Neural progenitor cell (in vitro differentiated cells): ENCODE data around the gene AIM2. TPM values are rescaled to one million over a fixed set of nuclear protein-coding genes. Genes with fewer than 3 reads are reported as not detected.

ENCODE experiments used
- DNase-seq: peaks from one replicate; pipeline ENCODE4 v3.0.0-alpha.2; 2016; ENCODE audit warnings: low spot score
- H2AFZ ChIP-seq: fragments of 200-600 bp; sonication (generic); replicated peaks from 2 replicates; pipeline ENCODE4 v1.6.1; 2016; ENCODE audit warnings: antibody characterized with exemption
- H3F3A ChIP-seq: fragments of 200-600 bp; sonication (generic); 2 replicates; pipeline ENCODE4 v1.6.1; 2016; ENCODE audit warnings: antibody characterized with exemption, low read depth
- H3K27ac ChIP-seq: fragments of 200-600 bp; sonication (generic); 2 replicates; pipeline ENCODE4 v1.5.1; 2016; ENCODE audit warnings: mild to moderate bottlenecking
- H3K27me3 ChIP-seq: fragments of 200-600 bp; sonication (generic); 2 replicates; pipeline ENCODE4 v1.6.1; 2016; ENCODE audit warnings: mild to moderate bottlenecking, moderate library complexity
- H3K36me3 ChIP-seq: fragments of 200-600 bp; sonication (generic); 2 replicates; pipeline ENCODE4 v1.5.1; 2016
- H3K4me1 ChIP-seq: fragments of 200-600 bp; sonication (generic); 2 replicates; pipeline ENCODE4 v1.6.1; 2016; ENCODE audit warnings: mixed run types
- H3K4me2 ChIP-seq: fragments of 200-600 bp; sonication (generic); 2 replicates; pipeline ENCODE4 v1.6.1; 2016
- H3K4me3 ChIP-seq: fragments of 200-600 bp; sonication (generic); 2 replicates; pipeline ENCODE4 v1.5.1; 2016
- H3K79me2 ChIP-seq: fragments of 200-600 bp; sonication (generic); 2 replicates; pipeline ENCODE4 v1.6.1; 2016; ENCODE audit warnings: low read depth
- H3K9ac ChIP-seq: fragments of 200-600 bp; sonication (generic); 2 replicates; pipeline ENCODE4 v1.6.1; 2016
- H3K9me3 ChIP-seq: fragments of 200-600 bp; sonication (generic); 2 replicates; pipeline ENCODE4 v1.5.1; 2016; ENCODE audit warnings: low read depth
- H4K20me1 ChIP-seq: fragments of 200-600 bp; sonication (generic); 2 replicates; pipeline ENCODE4 v1.6.1; 2016; ENCODE audit warnings: low read depth
- H3K27ac Mint-ChIP-seq: 3 replicates; pipeline ENCODE4 v1.8.0; 2021; ENCODE audit warnings: mixed read lengths
- H3K27me3 Mint-ChIP-seq: 2 replicates; pipeline ENCODE4 v1.8.0; 2022; ENCODE audit warnings: low read depth, mild to moderate bottlenecking, inconsistent platforms, moderate library complexity, mixed read lengths; ENCODE audit not compliant: insufficient read depth
- H3K36me3 Mint-ChIP-seq: 3 replicates; pipeline ENCODE4 v1.8.0; 2021; ENCODE audit warnings: mixed read lengths
- H3K4me1 Mint-ChIP-seq: 3 replicates; pipeline ENCODE4 v1.8.0; 2021; ENCODE audit warnings: mixed read lengths
- H3K4me3 Mint-ChIP-seq: 3 replicates; pipeline ENCODE4 v1.8.0; 2021; ENCODE audit warnings: mild to moderate bottlenecking, moderate library complexity, mixed read lengths
- H3K9me3 Mint-ChIP-seq: 3 replicates; pipeline ENCODE4 v1.8.0; 2020; ENCODE audit warnings: mixed read lengths
- EZH2 ChIP-seq: fragments of 200-600 bp; sonication (generic); IDR thresholded peaks from 2 replicates; pipeline ENCODE4 v1.6.1; 2017; ENCODE audit warnings: antibody characterized with exemption, mild to moderate bottlenecking, moderate library complexity
- EZH2phosphoT487 ChIP-seq: fragments of 200-600 bp; sonication (generic); IDR thresholded peaks from 2 replicates; pipeline ENCODE4 v1.6.1; 2017; ENCODE audit warnings: antibody characterized with exemption
- total RNA-seq: library from RNA; depleted of rRNA; stranded (reverse); fragments of >200 nt; gene quantifications from 2 replicates; pipeline ENCODE4 v1.2.3, GENCODE V29; 2015; ENCODE audit warnings: low replicate concordance
- TF ChIP-seq, protein P1 (sequence below): fragments of 200-600 bp; sonication (generic); IDR thresholded peaks from 2 replicates; pipeline ENCODE4 v1.5.1; 2017; ENCODE audit warnings: antibody characterized with exemption, mild to moderate bottlenecking

Gene AIM2
- total RNA-seq, 1 donor from 2014 or later: 2.9 TPM

DNA sequence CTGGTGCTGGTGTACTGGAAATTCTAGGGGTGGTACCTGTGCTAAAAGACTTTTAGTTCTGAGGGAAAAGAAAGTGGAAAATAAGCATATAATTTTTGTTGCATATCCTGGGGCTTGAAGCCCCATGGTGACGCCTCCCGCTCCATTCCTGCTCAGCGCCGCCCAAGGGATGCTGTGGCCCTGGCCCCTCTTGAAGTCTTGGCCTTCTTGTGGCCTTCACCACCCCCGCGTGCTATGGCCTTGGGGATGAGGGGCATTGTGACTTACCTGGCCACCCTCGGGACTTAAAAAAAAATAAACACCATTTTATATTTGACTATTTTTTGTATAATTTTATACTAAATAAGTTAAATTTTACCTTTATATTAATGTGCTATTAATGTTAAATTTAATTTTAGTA, 51.5 kb downstream of the AIM2 start:
- H3K9ac ChIP-seq: no peak overlapping the region
- no peaks in the 10 kb centered on the region for H3F3A ChIP-seq
- H3K9me3 Mint-ChIP-seq: peaks cover 7% of the 10 kb centered on the region
- no peaks in the 10 kb centered on the region for H4K20me1 ChIP-seq
- TF ChIP-seq EZH2phosphoT487 (no peak), EZH2 (no peak)
- TF ChIP-seq, protein P1, sequence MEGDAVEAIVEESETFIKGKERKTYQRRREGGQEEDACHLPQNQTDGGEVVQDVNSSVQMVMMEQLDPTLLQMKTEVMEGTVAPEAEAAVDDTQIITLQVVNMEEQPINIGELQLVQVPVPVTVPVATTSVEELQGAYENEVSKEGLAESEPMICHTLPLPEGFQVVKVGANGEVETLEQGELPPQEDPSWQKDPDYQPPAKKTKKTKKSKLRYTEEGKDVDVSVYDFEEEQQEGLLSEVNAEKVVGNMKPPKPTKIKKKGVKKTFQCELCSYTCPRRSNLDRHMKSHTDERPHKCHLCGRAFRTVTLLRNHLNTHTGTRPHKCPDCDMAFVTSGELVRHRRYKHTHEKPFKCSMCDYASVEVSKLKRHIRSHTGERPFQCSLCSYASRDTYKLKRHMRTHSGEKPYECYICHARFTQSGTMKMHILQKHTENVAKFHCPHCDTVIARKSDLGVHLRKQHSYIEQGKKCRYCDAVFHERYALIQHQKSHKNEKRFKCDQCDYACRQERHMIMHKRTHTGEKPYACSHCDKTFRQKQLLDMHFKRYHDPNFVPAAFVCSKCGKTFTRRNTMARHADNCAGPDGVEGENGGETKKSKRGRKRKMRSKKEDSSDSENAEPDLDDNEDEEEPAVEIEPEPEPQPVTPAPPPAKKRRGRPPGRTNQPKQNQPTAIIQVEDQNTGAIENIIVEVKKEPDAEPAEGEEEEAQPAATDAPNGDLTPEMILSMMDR: no peak
- no peak for DNase-seq
- H3K4me2 ChIP-seq: no peak overlapping the region
- H3K4me1 ChIP-seq: no peaks in the 10 kb centered on the region
- no peaks in the 10 kb centered on the region for H3K27me3 ChIP-seq
- H3K27ac ChIP-seq: no peak overlapping the region
- no peak overlapping the region for H3K4me3 Mint-ChIP-seq
- no peaks in the 10 kb centered on the region for H3K4me1 Mint-ChIP-seq
- no peaks in the 10 kb centered on the region for H3K36me3 Mint-ChIP-seq
- no peak overlapping the region for H3K4me3 ChIP-seq
- H3K79me2 ChIP-seq: no peaks in the 10 kb centered on the region
- no peaks in the 10 kb centered on the region for H3K36me3 ChIP-seq
- no peaks in the 10 kb centered on the region for H3K9me3 ChIP-seq
- H3K27ac Mint-ChIP-seq: no peak overlapping the region
- peaks cover 3% of the 10 kb centered on the region for H3K27me3 Mint-ChIP-seq
- H2AFZ ChIP-seq: no peak overlapping the region

GRCh38 chr1:159023723-159024122, 52.8 kb downstream of the AIM2 start:
- Histone ChIP-seq H3K4me2 (no peak overlapping the region), H3K4me3 (no peak overlapping the region), H3K27me3 (no peaks in the 10 kb centered on the region), H3K9me3 (no peaks in the 10 kb centered on the region), H3K79me2 (no peaks in the 10 kb centered on the region), H4K20me1 (no peaks in the 10 kb centered on the region), H3K4me1 (no peaks in the 10 kb centered on the region), H3F3A (no peaks in the 10 kb centered on the region), H3K9ac (no peak overlapping the region), H2AFZ (no peak overlapping the region), H3K36me3 (no peaks in the 10 kb centered on the region), H3K27ac (no peak overlapping the region)
- Mint-ChIP-seq H3K36me3 (no peaks in the 10 kb centered on the region), H3K4me3 (no peak overlapping the region), H3K9me3 (peaks cover 2% of the 10 kb centered on the region), H3K27me3 (peaks cover 3% of the 10 kb centered on the region), H3K27ac (no peak overlapping the region), H3K4me1 (no peaks in the 10 kb centered on the region)
- DNase-seq: no peak
- no peak for TF ChIP-seq EZH2phosphoT487
- TF ChIP-seq, protein P1: no peak
- no peak for TF ChIP-seq EZH2

- H3K79me2 ChIP-seq: no peaks in the 10 kb centered on the region
- Mint-ChIP-seq H3K9me3 (no peaks in the 10 kb centered on the region), H3K36me3 (no peaks in the 10 kb centered on the region), H3K27ac (peak overlapping the region; percentile 14), H3K4me1 (no peaks in the 10 kb centered on the region), H3K4me3 (no peak overlapping the region), H3K27me3 (peaks cover 2% of the 10 kb centered on the region)
- H3K27me3 ChIP-seq: no peaks in the 10 kb centered on the region
- H4K20me1 ChIP-seq: no peaks in the 10 kb centered on the region
- H3K9me3 ChIP-seq: no peaks in the 10 kb centered on the region
- H3K4me1 ChIP-seq: no peaks in the 10 kb centered on the region
- no peak overlapping the region for H3K9ac ChIP-seq
- DNase-seq: no peak
- no peak for TF ChIP-seq EZH2
- no peak for TF ChIP-seq EZH2phosphoT487
- TF ChIP-seq, protein P1: no peak
- no peak overlapping the region for H3K4me3 ChIP-seq
- H3K27ac ChIP-seq: no peak overlapping the region
- no peak overlapping the region for H3K4me2 ChIP-seq
- no peak overlapping the region for H2AFZ ChIP-seq
- H3K36me3 ChIP-seq: no peaks in the 10 kb centered on the region
- no peaks in the 10 kb centered on the region for H3F3A ChIP-seq
Observed at GRCh38 chr1:159015440-159015909, 61.1 kb downstream of the AIM2 start.
